Measurements from ENCODE around the gene VSNL1. TPM values are rescaled to one million over a fixed set of nuclear protein-coding genes. Genes with fewer than 3 reads are reported as not detected.

The VSNL1 gene
- total and polyA plus RNA-seq, 2 experiments from 2014 or later = 0.70 to 1.8 TPM

DNA sequence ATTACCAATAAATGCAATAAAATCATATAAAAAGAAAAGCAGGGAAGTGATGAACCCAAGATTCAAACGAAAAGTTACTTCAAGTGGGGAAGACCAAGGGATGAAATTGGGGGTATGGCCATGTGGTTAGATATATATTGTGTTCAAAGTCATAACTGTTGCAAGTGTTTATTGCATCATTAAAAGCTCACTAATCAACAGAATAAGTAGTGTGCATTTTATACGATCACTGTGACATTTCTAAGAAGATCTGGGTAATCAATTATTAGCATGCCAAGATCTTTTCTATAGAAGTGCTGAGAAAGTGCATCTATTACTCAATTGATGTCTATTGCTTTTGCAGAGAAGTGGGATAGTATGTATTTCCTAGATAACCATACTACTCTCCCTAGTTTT lies 52.9 kb downstream of the VSNL1 start:
- H3K27ac ChIP-seq = no peak overlapping the region
- H3K27me3 ChIP-seq (replicated peaks; ENCODE audit: insufficient read depth) = no peaks in the 10 kb centered on the region
- H3K4me3 ChIP-seq = no peak overlapping the region
- no peak overlapping the region for H3K4me2 ChIP-seq (ENCODE audit: unreplicated experiment)
- no peak overlapping the region for H2AFZ ChIP-seq
- 90 to 95% methylated on average over 2 of the region's 2 CpGs for WGBS, 2 experiments (ENCODE audit: low coverage in 1 of 2, low lambda C conversion rate in 2 of 2, missing lambda C conversion rate in 2 of 2)
- no peaks in the 10 kb centered on the region for H3K9me3 ChIP-seq (ENCODE audit: low read depth)
- peaks cover 13% of the 10 kb centered on the region for H3K4me1 ChIP-seq (ENCODE audit: insufficient read depth)
- peaks cover 19% of the 10 kb centered on the region for H3F3A ChIP-seq (ENCODE audit: insufficient read depth)
- no peaks in the 10 kb centered on the region for H3K79me2 ChIP-seq (ENCODE audit: insufficient read depth)
- DNase-seq = no peak
- in situ Hi-C loops (cut with MboI) = no loop called here
- H3K9ac ChIP-seq = no peak overlapping the region
- H3K9me2 ChIP-seq (ENCODE audit: insufficient read depth) = no peaks in the 10 kb centered on the region
- TF ChIP-seq EZH2 (IDR thresholded peaks at IDR 0.05; ENCODE audit: insufficient read depth, poor library complexity, severe bottlenecking) (no peak), EZH2phosphoT487 (IDR thresholded peaks at IDR 0.05; ENCODE audit: insufficient read depth, low read depth) (no peak)
- H4K20me1 ChIP-seq (ENCODE audit: insufficient read depth) = no peaks in the 10 kb centered on the region
- H3K36me3 ChIP-seq (ENCODE audit: low read depth) = no peaks in the 10 kb centered on the region

DNA sequence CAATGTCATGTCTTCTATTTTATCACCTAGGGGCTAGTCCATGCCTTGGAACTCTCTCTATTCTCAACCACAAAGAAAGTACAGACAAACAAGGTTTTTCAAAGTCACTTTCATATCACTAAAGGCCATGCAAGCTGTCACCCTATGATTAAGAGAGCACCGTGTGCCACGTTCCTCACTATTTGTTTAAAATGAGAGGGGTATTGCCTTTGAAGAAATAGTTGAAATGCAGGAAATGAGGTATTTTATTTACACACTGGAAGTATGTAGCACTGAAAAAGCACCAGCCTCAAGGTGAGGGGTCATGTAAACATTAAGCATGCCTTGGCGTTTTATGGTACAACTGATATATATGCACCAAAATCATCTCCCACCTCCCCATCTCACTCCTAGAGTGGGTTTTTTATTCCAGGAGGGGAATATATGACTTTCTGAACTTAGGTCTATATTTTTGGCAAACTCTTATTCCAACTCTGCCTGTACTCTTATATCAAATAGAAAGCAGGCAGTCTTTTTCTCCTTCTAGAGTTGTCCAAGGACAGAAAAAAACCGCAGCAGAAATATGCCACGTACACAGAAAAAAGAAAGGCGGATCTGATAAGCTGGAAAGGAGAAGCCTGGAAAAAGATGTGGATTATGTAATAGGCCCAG lies 53.5 kb downstream of the VSNL1 start:
- in situ Hi-C loops (cut with MboI) = no loop called here
- 59 to 61% methylated on average over 6 of the region's 6 CpGs for WGBS, 2 experiments (ENCODE audit: low coverage in 1 of 2, low lambda C conversion rate in 2 of 2, missing lambda C conversion rate in 2 of 2)

DNA sequence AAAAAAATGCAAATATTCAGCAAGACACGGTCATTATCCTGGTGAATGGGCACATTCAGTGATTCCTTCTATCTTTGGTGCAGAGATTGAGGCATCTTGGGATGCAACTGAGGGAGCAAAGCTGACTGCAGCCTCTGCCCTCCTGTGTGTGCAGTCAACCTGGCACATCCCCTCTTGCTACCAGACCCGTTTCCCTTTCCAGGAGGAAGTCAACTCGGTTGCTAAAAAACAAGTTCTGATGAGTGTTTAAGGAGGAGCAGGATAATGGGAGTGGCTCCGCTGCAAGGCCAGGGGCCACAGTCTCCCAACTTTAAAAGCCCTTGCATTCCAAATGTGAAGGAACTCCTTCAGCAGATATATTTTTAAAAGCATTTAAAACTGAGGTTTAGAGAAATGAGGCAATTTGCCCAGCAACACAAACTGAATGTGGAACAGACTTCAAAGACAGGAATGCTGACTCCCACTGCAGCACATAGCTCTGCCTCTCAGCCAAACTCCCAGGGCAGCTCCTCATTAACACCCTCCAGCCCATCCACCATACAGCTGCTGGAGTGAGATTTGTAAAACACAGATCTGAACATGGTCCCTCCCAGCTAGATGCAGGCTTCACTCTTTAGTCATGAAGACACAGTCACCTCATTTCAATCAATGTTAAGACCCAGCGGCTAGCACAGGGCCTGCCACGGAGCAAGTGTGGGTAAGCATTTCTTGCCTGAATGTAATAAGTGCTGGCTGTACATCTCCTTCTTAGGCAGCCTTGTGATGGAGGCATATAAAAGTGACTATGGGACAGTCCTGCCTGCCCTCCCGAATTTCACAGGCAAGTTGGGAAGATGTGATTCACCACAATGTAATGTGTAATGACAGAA lies 54.3 kb downstream of the VSNL1 start:
- peaks cover 13% of the 10 kb centered on the region for H3K4me1 ChIP-seq (ENCODE audit: insufficient read depth)
- no peaks in the 10 kb centered on the region for H3K9me3 ChIP-seq (ENCODE audit: low read depth)
- no peaks in the 10 kb centered on the region for H3K27me3 ChIP-seq (replicated peaks; ENCODE audit: insufficient read depth)
- no peaks in the 10 kb centered on the region for H3K9me2 ChIP-seq (ENCODE audit: insufficient read depth)
- H3K36me3 ChIP-seq (ENCODE audit: low read depth) = no peaks in the 10 kb centered on the region
- peak overlapping the region; percentile 67 for H2AFZ ChIP-seq
- TF ChIP-seq EZH2 (IDR thresholded peaks at IDR 0.05; ENCODE audit: insufficient read depth, poor library complexity, severe bottlenecking) (no peak), EZH2phosphoT487 (IDR thresholded peaks at IDR 0.05; ENCODE audit: insufficient read depth, low read depth) (no peak)
- DNase-seq = peak; percentile 71
- peak overlapping the region; percentile 20; the same call in 1 of the 2 replicates for H3K9ac ChIP-seq
- peak overlapping the region; percentile 15; the same call in 1 of the 2 replicates for H3K4me3 ChIP-seq
- H3F3A ChIP-seq (ENCODE audit: insufficient read depth) = peaks cover 19% of the 10 kb centered on the region
- no peaks in the 10 kb centered on the region for H3K79me2 ChIP-seq (ENCODE audit: insufficient read depth)
- H3K27ac ChIP-seq = peak overlapping the region; percentile 38
- WGBS, 2 experiments (ENCODE audit: low coverage in 1 of 2, low lambda C conversion rate in 2 of 2, missing lambda C conversion rate in 2 of 2) = 9 to 14% methylated on average over 7 of the region's 7 CpGs
- no peaks in the 10 kb centered on the region for H4K20me1 ChIP-seq (ENCODE audit: insufficient read depth)
- H3K4me2 ChIP-seq (ENCODE audit: unreplicated experiment) = peak overlapping the region; percentile 57
- in situ Hi-C loops (cut with MboI) = no loop called here

More for the DNA sequence above, 53.5 kb downstream of the VSNL1 start:
- no peak overlapping the region for H3K4me2 ChIP-seq (ENCODE audit: unreplicated experiment)
- H3K9me3 ChIP-seq (ENCODE audit: low read depth) = no peaks in the 10 kb centered on the region
- H3K27ac ChIP-seq = peak overlapping the region; percentile 38
- H3K79me2 ChIP-seq (ENCODE audit: insufficient read depth) = no peaks in the 10 kb centered on the region
- H3K9ac ChIP-seq = no peak overlapping the region
- no peaks in the 10 kb centered on the region for H3K27me3 ChIP-seq (replicated peaks; ENCODE audit: insufficient read depth)
- peaks cover 13% of the 10 kb centered on the region for H3K4me1 ChIP-seq (ENCODE audit: insufficient read depth)
- DNase-seq = peak; percentile 9
- H2AFZ ChIP-seq = peak overlapping the region; percentile 67
- no peak overlapping the region for H3K4me3 ChIP-seq
- no peak for TF ChIP-seq EZH2phosphoT487 (IDR thresholded peaks at IDR 0.05; ENCODE audit: insufficient read depth, low read depth)
- TF ChIP-seq EZH2 (IDR thresholded peaks at IDR 0.05; ENCODE audit: insufficient read depth, poor library complexity, severe bottlenecking) = no peak
- no peaks in the 10 kb centered on the region for H3K36me3 ChIP-seq (ENCODE audit: low read depth)
- H4K20me1 ChIP-seq (ENCODE audit: insufficient read depth) = no peaks in the 10 kb centered on the region
- no peaks in the 10 kb centered on the region for H3K9me2 ChIP-seq (ENCODE audit: insufficient read depth)
- peaks cover 19% of the 10 kb centered on the region for H3F3A ChIP-seq (ENCODE audit: insufficient read depth)

DNA sequence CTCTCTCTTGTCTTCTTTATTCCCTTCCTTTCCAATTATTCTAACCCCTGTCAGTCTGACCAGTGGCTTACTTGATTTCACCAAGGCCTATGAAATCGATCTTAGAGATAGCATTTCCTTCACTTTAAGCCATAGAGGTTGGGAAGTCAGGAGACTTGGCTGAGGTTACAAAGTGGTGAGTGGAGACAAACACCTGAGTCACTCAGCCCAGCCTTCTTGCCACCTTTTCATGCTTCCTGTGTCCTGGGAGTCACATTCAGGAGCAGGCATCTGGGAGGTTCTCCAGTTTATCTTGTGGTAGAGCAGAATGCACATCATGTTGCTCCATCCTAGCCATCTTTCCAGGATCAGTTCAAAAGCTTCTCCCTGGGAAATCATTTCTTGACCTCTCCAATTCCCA lies 59.1 kb downstream of the VSNL1 start:
- peaks cover 9% of the 10 kb centered on the region; the same call in 1 of the 2 replicates for H3F3A ChIP-seq (ENCODE audit: insufficient read depth)
- no peaks in the 10 kb centered on the region for H4K20me1 ChIP-seq (ENCODE audit: insufficient read depth)
- H3K4me2 ChIP-seq (ENCODE audit: unreplicated experiment) = no peak overlapping the region
- H3K36me3 ChIP-seq (ENCODE audit: low read depth) = no peaks in the 10 kb centered on the region
- no peak for DNase-seq
- peaks cover 6% of the 10 kb centered on the region for H3K4me1 ChIP-seq (ENCODE audit: insufficient read depth)
- TF ChIP-seq EZH2 (IDR thresholded peaks at IDR 0.05; ENCODE audit: insufficient read depth, poor library complexity, severe bottlenecking) (no peak), EZH2phosphoT487 (IDR thresholded peaks at IDR 0.05; ENCODE audit: insufficient read depth, low read depth) (no peak)
- 88 to 93% methylated on average over 1 of the region's 1 CpG for WGBS, 2 experiments (ENCODE audit: low coverage in 1 of 2, low lambda C conversion rate in 2 of 2, missing lambda C conversion rate in 2 of 2)
- no peaks in the 10 kb centered on the region for H3K9me3 ChIP-seq (ENCODE audit: low read depth)
- in situ Hi-C loops (cut with MboI) = no loop called here
- H3K27ac ChIP-seq = no peak overlapping the region
- H3K9ac ChIP-seq = no peak overlapping the region
- no peaks in the 10 kb centered on the region for H3K27me3 ChIP-seq (replicated peaks; ENCODE audit: insufficient read depth)
- no peak overlapping the region for H3K4me3 ChIP-seq
- no peaks in the 10 kb centered on the region for H3K79me2 ChIP-seq (ENCODE audit: insufficient read depth)
- H3K9me2 ChIP-seq (ENCODE audit: insufficient read depth) = no peaks in the 10 kb centered on the region
- no peak overlapping the region for H2AFZ ChIP-seq

Data from GM23248 (cell line).